GM18520 (cell line): ENCODE data around the gene MAPKAPK2.

ENCODE experiments used
- ATAC-seq: cut with Tn5 transposase; IDR thresholded peaks from one replicate; pipeline ENCODE4 v1.9.1; 2021; ENCODE audit not compliant: unreplicated experiment

MAPKAPK2 gene

DNA sequence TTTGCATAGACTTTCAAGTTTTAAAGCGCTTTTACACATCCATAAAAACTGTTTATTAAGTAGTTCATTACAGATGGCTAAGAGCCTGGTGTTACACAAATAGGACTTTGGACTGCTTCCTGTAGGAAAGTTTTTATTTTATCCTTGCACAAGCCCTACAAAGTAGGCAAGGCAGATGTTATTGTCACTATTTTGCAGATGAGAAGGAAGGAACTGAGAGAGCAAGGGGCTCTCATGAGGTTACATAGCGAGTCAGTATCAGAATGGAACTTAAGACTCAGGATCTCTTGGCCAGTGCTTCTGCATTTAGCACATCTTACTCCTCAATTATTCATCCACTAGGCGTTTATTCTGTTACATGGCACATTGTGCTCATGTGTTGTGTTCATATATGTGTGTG is 2.6 kb upstream of the MAPKAPK2 start:
- ATAC-seq = no peak

DNA sequence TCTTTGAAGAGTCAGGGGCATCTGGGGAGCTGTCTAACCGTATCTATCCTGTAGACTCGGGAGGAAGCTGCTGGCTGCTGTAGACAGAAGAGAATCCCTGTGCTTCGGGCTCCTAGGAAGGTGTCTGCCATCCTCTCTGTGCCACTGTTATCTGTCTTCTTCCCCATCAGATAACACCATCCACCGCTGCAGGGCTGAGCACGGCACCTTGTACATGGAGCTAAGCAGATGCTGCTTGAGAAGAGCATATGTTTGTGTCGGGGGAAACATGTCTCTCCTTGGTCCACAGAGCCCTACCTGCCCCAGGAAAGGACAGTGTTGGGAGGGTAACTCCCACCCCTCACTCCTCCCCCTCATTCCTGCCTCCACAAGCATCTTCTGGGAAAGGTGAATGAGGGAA is 1.4 kb upstream of the MAPKAPK2 start:
- no peak for ATAC-seq

DNA sequence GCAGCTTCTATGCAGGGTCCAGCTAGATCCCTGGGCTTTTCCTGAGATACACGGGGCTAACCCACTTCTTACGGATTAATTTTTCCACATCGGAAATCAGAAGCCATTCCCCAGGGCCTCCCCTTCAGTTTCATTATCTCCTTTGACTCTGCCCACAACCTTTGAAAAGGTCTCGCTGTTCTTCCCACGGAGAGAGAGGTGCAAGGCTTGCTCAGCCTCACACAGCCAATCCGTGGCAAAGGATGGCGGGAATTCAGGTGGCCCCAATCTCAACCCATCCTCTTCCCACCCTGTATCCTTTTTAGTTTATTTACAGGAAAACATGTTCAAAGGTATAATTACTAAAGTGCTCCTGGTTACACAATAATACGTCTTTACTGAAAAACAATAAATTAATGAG is 702 bp upstream of the MAPKAPK2 start:
- no peak for ATAC-seq

DNA sequence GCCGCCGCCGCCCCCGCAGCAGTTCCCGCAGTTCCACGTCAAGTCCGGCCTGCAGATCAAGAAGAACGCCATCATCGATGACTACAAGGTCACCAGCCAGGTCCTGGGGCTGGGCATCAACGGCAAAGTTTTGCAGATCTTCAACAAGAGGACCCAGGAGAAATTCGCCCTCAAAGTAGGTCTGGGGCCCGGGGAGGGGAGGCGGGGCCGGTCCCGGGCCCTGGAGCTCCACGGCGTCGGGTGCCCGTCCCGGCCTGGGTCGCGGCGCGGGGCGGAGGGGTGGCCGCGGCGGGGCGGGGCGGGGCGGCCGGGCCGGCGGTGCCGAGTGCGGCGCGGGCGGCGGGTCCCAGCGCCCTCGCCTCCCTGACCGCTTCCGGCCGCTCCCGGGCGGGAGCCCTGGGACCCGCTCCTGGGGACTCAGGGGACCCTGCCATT is 646 bp downstream of the MAPKAPK2 start:
- ATAC-seq = no peak

DNA sequence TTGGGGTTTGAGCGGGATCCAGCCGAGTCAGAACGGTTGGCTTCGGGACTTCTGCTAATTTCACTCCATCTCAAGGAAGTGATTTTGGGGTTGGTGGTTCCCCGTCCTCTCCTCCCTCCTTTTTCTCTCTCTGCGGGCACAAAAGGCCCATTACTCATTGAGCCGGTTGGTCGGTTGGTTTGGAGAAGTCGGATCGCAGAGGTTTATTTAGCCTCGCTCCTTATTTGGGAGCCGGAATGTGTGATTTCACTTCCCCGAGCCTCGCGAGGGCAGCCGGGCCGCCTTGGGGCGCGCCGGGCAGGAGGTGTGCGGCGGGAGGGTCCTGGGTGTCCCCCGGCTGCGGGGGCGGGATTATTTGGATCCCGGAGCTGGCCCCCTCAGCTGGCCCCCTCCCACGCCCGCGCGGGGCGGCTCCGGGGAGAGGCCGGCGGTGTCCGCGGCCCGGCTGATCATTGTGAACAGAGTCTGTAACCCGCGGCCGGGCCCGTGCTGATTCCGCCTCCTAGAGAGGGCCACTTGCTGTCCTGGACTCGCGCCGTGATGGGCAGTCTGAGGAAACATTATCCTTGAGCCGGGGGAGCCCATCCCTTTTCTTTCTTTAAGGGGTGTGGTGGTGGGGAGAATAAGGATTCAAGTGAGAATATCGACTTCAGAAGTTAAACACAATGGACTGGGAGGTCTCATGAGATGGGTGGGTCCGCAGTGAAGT is 1.2 kb downstream of the MAPKAPK2 start:
- no peak for ATAC-seq

DNA sequence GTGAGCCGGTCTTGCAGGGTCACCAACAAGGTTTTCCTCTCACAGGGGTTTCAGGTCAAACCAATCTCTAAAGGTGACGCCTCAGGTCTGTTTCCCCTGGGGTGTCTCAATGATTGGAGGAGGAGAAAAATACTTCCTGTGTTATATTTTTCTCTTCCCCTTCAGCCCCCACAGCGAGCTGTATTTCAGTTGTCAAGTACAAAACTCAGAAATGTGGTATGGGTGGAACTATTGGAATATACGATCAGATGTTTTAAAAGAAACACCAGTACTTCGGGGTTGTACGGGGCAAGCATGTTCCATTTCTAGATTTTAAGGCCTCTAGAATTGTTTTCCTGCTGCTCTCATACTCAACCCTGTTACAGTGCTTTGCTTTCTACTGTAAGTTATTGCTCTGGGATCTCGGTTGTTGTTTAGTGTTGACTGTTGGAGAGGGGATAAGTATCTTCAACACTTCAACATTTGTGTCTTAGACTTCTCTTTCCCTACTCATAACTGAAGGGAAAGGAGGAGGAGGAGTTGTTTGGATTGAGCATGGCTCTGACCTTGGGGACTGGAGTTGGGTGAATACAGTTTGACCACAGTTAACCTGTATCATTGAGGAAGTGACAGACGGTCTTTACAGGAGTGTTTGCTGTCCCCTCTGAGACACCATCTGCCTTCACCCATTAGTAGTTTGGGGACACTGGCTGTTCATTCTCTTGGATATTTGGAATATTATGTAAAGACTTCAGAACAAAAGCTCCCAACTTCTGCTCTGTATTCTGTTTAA is 2.0 kb downstream of the MAPKAPK2 start:
- ATAC-seq = no peak

DNA sequence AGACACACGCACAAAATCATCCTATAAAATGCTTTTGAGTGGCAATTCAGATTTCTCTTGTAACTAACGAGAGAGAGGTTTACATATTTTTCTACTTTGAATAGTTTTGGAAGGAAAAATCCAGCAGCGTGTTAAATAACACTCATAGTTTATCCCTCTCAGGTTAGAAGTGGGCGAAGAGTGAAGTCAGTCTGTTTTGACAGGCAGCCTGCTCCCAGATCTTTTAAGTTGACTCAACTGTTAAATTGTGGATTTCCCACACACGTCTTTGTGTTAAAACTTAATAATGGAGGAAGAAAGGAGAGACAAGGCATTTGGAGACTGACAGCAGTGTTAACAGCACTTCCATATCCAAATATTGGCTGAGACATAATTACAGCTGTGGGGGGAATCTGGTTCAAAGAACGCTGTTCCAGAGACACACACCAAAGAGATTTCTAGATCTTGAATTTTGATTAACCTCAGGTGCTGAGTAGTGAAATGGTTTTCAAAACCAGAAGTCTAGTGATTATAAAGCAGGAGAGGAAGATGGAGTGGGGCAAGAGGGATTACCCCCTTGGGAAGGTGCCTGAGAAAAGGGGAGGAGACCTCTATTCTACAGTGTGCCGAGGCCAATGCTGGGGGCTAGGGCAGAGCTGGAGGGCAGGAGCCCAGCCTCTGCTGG is 2.7 kb downstream of the MAPKAPK2 start:
- no peak for ATAC-seq

DNA sequence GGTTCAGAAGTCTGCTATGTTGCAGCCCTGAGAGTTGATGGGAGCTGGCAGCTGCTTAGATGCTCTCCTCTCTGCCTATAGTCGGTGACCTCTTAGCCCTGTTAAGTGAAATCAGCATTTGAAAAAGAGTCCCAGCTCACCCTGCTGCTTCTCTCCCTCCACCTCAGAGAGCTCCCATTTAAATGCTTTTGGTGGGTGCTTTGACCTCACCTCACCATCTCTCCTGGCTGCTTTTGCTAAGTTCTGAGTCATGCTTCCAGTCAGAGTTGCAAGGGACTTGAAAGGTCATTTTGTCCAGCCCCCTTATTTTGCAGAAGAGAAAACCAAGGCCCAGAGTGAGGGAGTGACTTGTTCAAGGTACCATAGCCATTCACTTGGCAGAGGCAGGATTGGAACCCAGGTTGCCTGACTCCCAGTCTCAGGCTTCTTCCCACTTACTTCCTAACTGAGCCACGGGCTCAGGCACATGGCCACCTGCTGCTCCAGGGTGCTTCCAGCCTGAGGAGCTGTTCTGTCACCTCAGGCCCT is 3.3 kb downstream of the MAPKAPK2 start:
- no peak for ATAC-seq

DNA sequence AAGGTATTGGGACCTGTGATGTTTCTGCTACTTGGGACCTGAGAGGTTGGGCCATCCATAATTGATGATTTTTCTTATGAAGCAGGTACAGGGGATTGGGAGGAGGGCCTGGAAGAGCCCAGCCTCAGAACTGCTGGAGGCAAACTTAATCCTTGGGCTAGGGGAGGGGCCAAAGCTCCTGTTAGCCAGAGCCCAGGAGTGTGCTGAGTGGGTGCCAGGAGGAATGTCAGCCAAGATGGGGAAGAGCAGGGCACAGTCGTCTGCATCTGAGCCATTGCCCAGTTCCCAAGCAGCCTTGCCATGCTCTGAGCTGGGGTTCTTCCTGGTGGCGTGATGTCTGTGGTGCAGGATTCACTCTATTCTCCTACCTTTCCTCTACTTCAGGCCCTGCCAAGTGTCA is 5.8 kb downstream of the MAPKAPK2 start:
- ATAC-seq = no peak

DNA sequence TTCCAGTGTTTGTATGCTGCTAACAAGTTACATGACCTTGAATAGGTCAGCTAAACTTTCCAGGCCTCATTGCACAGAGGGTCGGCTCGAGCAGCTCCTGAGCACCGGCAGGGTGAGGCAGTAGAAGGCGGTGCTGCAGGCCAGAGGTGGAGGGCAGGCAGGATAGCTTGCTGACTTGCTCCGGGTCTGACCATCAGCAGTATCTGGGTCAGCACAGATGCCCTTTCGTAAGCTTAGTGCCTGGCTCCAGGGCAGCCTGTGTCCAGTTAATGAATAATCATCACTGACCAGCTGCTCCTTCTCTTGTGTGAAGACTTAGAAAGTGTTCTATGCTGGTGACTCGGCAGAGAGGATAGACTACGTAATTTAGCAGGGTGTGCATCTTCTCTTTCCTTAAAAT is 6.9 kb downstream of the MAPKAPK2 start:
- no peak for ATAC-seq

DNA sequence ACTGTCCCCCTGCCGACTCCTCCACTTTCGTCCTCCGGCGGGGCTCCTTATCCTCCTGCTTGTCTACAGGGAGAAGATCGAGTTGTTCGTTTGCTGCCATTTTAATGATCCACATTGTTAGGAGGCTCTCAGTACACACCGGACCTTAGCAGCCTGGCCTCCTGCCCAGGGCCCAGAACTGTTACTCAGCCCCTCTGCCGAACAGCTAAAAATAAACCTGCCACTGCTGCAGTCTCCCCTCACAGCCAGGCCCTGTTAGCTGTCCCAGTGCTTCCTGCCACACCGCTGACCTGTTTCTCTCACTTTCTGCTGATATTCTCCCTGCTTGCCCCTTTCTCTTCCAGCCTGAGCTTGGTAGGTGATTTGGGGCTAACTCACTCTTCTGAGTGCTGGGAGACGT is 8.3 kb downstream of the MAPKAPK2 start:
- no peak for ATAC-seq

DNA sequence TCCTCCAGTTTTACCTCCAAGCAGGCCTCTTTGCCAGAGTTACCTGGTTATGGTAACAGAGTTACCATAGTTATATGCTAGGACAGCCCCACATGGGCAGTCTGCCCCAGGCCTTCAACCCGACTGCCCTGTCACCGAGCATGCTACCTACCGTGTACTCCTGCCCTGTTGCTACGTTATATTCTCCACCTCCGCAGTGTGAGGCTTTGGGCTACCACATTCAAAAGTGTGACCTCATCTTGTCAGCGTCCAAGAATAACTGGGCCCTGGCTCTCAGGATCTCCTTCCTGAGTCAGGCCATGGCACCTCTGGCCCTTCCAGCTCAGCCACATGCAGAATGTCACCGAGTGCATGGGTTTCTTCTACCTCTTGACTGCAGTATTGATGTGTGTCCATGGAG is 8.9 kb downstream of the MAPKAPK2 start:
- ATAC-seq = no peak

DNA sequence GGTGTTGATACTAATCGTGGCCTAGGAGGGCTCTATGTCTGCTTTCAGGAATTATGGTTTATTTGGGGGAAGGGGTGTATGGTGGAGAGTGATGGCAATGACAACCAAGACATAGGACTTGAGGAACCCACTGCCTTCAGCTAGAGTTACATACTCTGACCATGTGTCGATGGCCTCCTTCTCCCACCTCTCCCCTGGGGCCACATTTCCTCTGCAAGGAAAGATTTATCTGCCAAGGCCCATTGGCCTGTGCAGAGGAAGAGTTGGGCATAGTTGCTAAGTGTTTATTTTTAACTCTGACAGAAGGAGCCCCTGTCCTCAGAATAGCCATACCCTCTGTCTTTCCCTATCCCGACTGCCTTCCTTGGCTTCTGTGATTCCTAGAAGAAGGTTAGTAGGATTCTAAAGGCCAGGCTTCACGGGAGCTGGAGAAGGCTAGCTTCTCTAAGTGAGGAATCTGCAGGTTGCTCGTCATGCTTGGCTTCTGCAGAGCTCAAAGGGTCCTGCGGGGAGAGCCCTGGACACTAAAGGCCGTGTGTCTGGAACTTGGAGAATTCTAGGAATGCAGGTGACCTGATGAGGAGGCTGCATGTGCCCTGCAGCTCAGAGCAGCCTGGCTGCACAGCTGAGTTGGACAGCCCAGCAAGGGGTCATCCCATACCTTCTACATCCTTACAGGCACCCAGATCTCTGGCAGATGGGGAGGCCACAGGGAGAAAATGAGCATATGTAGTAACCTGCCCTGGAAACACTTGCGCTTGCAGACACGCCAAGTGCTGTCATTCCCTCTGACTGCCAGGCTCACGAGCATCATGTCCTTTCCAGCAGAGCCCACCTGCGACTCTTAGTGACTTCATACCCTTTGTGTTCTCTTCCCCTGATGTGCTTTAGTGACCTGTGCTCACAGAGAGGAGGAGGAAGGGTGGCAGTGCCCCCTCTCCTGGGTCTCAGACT is 9.7 kb downstream of the MAPKAPK2 start:
- no peak for ATAC-seq

DNA sequence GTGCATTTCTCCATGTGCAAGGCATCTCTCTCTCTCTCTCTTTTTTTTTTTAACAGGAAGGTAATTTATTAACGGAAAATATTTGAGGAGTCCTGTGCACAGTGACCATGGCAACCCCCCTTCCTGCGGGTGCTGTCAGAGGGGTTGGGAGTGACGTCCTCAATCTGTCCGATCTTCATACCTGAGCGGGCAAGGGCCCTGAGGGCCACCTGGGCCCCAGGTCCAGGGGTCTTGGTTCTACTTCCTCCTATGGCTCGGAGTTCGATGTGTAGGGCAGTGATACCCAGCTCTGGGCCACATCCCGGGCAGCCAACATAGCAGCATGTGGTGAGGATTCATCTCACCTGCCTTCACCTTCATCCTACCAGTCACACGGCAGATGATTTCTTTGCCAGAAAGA is 11.0 kb downstream of the MAPKAPK2 start:
- no peak for ATAC-seq

DNA sequence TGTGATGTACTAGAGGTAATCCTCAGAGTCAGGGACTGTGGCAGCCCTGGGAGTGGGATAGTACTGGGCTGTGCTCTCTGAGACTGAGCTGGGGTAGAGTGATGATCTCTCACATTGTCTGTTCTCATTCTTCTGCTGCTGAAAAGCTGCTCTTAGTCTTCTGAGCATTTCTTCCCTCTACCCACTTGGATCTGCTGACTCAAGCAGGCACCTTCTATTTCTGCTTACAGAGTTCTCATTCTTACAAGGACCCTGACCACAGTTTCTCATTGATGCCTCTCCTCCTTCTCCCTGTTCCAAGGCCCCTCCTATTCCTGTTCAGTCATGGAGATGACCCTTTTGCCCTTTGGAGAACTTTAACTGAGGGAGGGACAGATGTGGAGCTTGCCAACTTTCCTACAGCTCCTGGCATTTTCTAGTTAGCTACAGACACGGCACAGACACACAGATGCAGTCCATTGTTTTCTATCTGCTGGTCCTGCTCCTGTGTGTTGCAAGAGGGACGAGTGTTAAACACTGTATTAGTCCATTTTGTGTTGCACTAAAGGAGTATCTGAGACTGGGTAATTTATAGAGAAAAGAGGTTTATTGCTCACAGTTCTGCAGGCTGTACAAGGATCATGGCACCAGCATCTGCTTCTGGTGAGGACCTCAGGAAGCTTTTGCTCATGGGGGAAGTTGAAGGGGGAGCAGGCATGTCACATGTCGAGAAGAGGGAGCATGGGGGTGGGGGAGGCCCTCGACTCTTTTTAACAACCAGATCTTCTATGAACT is 12.3 kb downstream of the MAPKAPK2 start:
- ATAC-seq = no peak

DNA sequence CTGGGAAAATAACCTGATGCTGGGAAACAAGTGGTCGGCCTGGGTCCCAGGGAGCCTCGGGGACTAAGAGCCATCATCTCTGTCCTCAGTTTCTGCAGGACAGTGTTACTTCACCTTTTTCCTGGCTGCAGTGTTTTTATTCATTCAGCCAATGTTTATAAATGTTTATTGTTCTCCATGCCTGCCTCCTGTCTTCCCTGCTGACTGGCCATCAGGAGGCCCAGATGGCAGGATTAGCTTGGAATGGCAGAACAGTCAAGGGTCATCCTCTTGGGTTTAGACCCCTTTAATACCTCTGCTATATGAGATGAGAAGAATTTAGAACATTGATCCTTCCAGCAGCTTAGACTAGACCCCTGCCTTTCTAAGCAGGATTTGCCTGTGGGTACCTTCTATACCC is 13.3 kb downstream of the MAPKAPK2 start:
- no peak for ATAC-seq

DNA sequence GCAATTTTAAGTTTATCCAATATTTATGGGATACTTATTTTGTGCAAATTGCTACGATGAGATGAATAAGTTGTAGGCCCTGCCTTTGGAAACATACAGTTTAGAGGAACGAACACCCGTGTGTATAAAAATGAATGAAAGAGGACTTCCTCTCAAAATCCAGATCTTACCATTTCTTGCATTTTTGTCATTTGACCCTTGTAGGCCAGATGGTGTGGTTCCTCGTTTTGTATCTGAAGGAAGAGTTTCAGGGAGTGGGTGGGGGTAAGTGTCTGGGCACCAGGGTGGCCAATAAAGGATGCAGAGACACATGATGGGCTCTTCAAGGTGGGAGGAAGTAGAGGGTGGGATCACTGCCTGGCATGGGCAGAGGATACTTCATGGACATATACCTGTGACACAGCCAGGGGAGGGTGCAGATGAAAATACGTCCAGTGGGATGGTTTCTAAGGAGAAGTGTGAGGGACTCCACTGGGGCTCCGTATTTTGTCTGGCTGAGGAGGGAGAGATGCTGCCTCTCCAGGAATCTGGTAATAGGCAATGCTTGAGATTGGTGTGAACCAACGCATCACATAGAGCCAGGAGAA is 14.4 kb downstream of the MAPKAPK2 start:
- no peak for ATAC-seq

DNA sequence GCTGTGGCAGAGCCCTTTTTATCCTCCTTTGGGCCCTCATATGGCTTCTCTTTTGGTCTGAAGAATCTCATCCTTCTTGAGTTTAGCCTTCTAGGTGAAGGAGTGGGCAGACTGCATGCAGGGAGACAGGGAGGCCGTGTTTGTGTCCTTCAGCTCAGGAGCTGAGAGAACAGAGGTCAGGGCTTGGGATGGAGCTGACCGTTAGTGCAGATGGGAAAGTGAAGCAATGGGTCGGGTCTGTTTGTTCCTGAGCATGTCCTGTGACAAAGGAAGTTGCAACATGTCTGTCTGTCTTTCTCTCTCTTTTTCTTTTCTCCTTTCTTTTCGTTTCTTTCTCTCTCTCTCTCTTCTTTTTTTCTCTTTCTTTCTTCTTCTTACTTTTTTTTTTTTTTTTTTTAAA is 14.9 kb downstream of the MAPKAPK2 start:
- ATAC-seq = no peak

DNA sequence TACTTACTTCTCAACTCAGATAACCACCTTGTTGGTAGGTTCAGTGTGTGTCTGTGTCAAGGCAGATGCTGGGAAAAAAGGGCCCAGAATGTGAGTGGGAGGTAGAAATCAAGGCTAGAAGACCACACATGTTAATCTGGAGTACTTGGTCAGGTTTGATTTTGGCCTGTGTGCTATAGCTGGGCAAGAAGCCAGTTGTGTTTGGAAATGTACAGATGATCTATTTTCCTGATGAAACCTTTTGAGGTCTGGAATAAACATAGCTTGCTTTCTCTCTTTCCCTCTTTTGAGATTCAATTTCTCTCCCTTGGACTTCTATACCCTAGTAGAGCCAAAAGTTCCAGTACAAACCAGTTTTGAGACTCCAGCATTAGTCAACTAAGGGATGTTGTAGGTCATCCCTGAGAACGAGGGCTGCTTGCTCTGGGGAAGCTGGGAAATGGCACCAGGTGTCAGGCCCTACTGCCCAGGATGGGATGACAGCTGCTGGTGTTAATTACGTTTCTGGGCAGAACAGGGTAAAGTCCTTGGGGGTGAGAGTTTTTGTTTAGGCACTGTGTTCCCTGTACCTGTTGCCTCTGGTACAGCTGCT is 15.8 kb downstream of the MAPKAPK2 start:
- no peak for ATAC-seq
